ENCODE data around the gene IGSF3.

GRCh38 chr1:116677474-116678062 is 10.0 kb upstream of the IGSF3 start:
- TF ChIP-seq CTCF (conservative IDR thresholded peaks at IDR 0.05) (no peak), EZH2 (IDR thresholded peaks at IDR 0.05; ENCODE audit: low read depth) (no peak)
